Stimulated activated naive B cell treated with anti-CD40 and anti-IgM and Interleukin-4, amounts not matched to agents 10 μg/mL and 1 μg/mL and 100 μg/mL, for 72 hours (primary cell): ENCODE measurements around the gene GPC6.

Experiments used
- ATAC-seq, 2 donors: fragments of 150-1000 bp; cut with Tn5 transposase; replicated peaks; 2 replicates each; pipeline ENCODE4 v1.10.0; 2021; ENCODE audit warnings: moderate library complexity in 1 of 2
- DNase-seq: peaks from one replicate; pipeline ENCODE4 v3.0.0; 2021
- H3K27ac Mint-ChIP-seq: one replicate; pipeline ENCODE4 v1.8.0; 2022; ENCODE audit warnings: mild to moderate bottlenecking, mixed read lengths
- H3K27me3 Mint-ChIP-seq, 2 donors: one replicate each; pipeline ENCODE4 v1.8.0; 2022; ENCODE audit warnings: mixed read lengths in 2 of 2
- H3K36me3 Mint-ChIP-seq, 2 donors: one replicate each; pipeline ENCODE4 v1.8.0; 2022; ENCODE audit warnings: mixed read lengths in 2 of 2, mild to moderate bottlenecking in 1 of 2
- H3K4me1 Mint-ChIP-seq, 2 donors: one replicate each; pipeline ENCODE4 v1.8.0; 2022; ENCODE audit warnings: mixed read lengths in 2 of 2, mild to moderate bottlenecking in 1 of 2
- H3K4me3 Mint-ChIP-seq, 2 donors: one replicate each; pipeline ENCODE4 v1.8.0; 2022; ENCODE audit warnings: mild to moderate bottlenecking in 2 of 2, mixed read lengths in 2 of 2, moderate library complexity in 1 of 2
- H3K9me3 Mint-ChIP-seq, 2 donors: one replicate each; pipeline ENCODE4 v1.8.0; 2022; ENCODE audit warnings: mixed read lengths in 2 of 2, mild to moderate bottlenecking in 1 of 2

GPC6 gene

GRCh38 chr13:93752541-93752940, 525.9 kb downstream of the GPC6 start:
- DNase-seq (no peak), ATAC-seq (no peak)
- Mint-ChIP-seq H3K27ac (no peak overlapping the region), H3K4me3 (no peak overlapping the region), H3K36me3 (no peaks in the 10 kb centered on the region), H3K9me3 (peaks cover 0 to 4% of the 10 kb centered on the region in 2 donors), H3K4me1 (no peaks in the 10 kb centered on the region), H3K27me3 (no peaks in the 10 kb centered on the region)

GRCh38 chr13:93753639-93754038, 527.0 kb downstream of the GPC6 start:
- no peak for ATAC-seq
- Mint-ChIP-seq H3K27me3 (no peaks in the 10 kb centered on the region), H3K27ac (no peak overlapping the region), H3K9me3 (peaks cover 0 to 4% of the 10 kb centered on the region in 2 donors), H3K4me3 (no peak overlapping the region), H3K36me3 (no peaks in the 10 kb centered on the region), H3K4me1 (no peaks in the 10 kb centered on the region)
- no peak for DNase-seq

GRCh38 chr13:93755341-93755740, 528.7 kb downstream of the GPC6 start:
- H3K27me3 Mint-ChIP-seq: no peaks in the 10 kb centered on the region
- ATAC-seq: no peak
- no peak for DNase-seq
- no peaks in the 10 kb centered on the region for H3K36me3 Mint-ChIP-seq
- no peak overlapping the region for H3K4me3 Mint-ChIP-seq
- H3K27ac Mint-ChIP-seq: no peak overlapping the region
- no peaks in the 10 kb centered on the region for H3K4me1 Mint-ChIP-seq
- H3K9me3 Mint-ChIP-seq: peaks cover 0 to 4% of the 10 kb centered on the region in 2 donors

- Mint-ChIP-seq H3K36me3 (no peaks in the 10 kb centered on the region), H3K4me3 (no peak overlapping the region), H3K9me3 (no peaks in the 10 kb centered on the region), H3K27ac (no peak overlapping the region), H3K27me3 (no peaks in the 10 kb centered on the region), H3K4me1 (no peaks in the 10 kb centered on the region)
- ATAC-seq (no peak), DNase-seq (no peak)
Observed at GRCh38 chr13:93758575-93758974, 532.0 kb downstream of the GPC6 start.

GRCh38 chr13:93762708-93763426, 536.3 kb downstream of the GPC6 start:
- Mint-ChIP-seq H3K36me3 (no peaks in the 10 kb centered on the region), H3K9me3 (no peaks in the 10 kb centered on the region), H3K4me1 (no peaks in the 10 kb centered on the region), H3K27ac (no peak overlapping the region), H3K27me3 (no peaks in the 10 kb centered on the region), H3K4me3 (no peak overlapping the region)
- DNase-seq (no peak), ATAC-seq (no peak)

GRCh38 chr13:93765062-93765461, 538.5 kb downstream of the GPC6 start:
- DNase-seq (no peak), ATAC-seq (no peak)
- Mint-ChIP-seq H3K27ac (no peak overlapping the region), H3K36me3 (no peaks in the 10 kb centered on the region), H3K4me1 (no peaks in the 10 kb centered on the region), H3K9me3 (no peaks in the 10 kb centered on the region), H3K27me3 (no peaks in the 10 kb centered on the region), H3K4me3 (no peak overlapping the region)

- Mint-ChIP-seq H3K27me3 (no peaks in the 10 kb centered on the region), H3K4me3 (no peak overlapping the region), H3K9me3 (no peaks in the 10 kb centered on the region), H3K4me1 (no peaks in the 10 kb centered on the region), H3K27ac (no peak overlapping the region), H3K36me3 (no peaks in the 10 kb centered on the region)
- ATAC-seq: no peak
- DNase-seq: no peak
Observed at GRCh38 chr13:93765811-93766210, 539.2 kb downstream of the GPC6 start.

GRCh38 chr13:93766719-93767118, 540.1 kb downstream of the GPC6 start:
- H3K27ac Mint-ChIP-seq: no peak overlapping the region
- no peaks in the 10 kb centered on the region for H3K4me1 Mint-ChIP-seq
- H3K9me3 Mint-ChIP-seq: no peaks in the 10 kb centered on the region
- no peaks in the 10 kb centered on the region for H3K27me3 Mint-ChIP-seq
- no peak for ATAC-seq
- H3K36me3 Mint-ChIP-seq: no peaks in the 10 kb centered on the region
- H3K4me3 Mint-ChIP-seq: no peak overlapping the region
- no peak for DNase-seq

GRCh38 chr13:93767180-93767916, 540.7 kb downstream of the GPC6 start:
- no peak for ATAC-seq
- H3K36me3 Mint-ChIP-seq: no peaks in the 10 kb centered on the region
- no peaks in the 10 kb centered on the region for H3K9me3 Mint-ChIP-seq
- H3K27ac Mint-ChIP-seq: no peak overlapping the region
- no peaks in the 10 kb centered on the region for H3K27me3 Mint-ChIP-seq
- no peaks in the 10 kb centered on the region for H3K4me1 Mint-ChIP-seq
- H3K4me3 Mint-ChIP-seq: no peak overlapping the region
- DNase-seq: no peak

- no peak for ATAC-seq
- H3K27me3 Mint-ChIP-seq: no peaks in the 10 kb centered on the region
Observed at GRCh38 chr13:93767917-93768409, 541.4 kb downstream of the GPC6 start.

GRCh38 chr13:93769101-93769500, 542.5 kb downstream of the GPC6 start:
- no peak for ATAC-seq
- H3K9me3 Mint-ChIP-seq: no peaks in the 10 kb centered on the region
- H3K27ac Mint-ChIP-seq: no peak overlapping the region
- H3K4me1 Mint-ChIP-seq: no peaks in the 10 kb centered on the region
- no peak for DNase-seq
- no peak overlapping the region for H3K4me3 Mint-ChIP-seq
- H3K36me3 Mint-ChIP-seq: no peaks in the 10 kb centered on the region
- H3K27me3 Mint-ChIP-seq: no peaks in the 10 kb centered on the region

More at GRCh38 chr13:93767917-93768409, 541.4 kb downstream of the GPC6 start:
- H3K4me3 Mint-ChIP-seq: no peak overlapping the region
- no peaks in the 10 kb centered on the region for H3K4me1 Mint-ChIP-seq
- no peak overlapping the region for H3K27ac Mint-ChIP-seq
- H3K9me3 Mint-ChIP-seq: no peaks in the 10 kb centered on the region
- DNase-seq: no peak
- H3K36me3 Mint-ChIP-seq: no peaks in the 10 kb centered on the region

GRCh38 chr13:93769607-93770006, 543.0 kb downstream of the GPC6 start:
- no peak for DNase-seq
- H3K9me3 Mint-ChIP-seq: no peaks in the 10 kb centered on the region
- H3K4me1 Mint-ChIP-seq: no peaks in the 10 kb centered on the region
- no peaks in the 10 kb centered on the region for H3K36me3 Mint-ChIP-seq
- H3K4me3 Mint-ChIP-seq: no peak overlapping the region
- no peaks in the 10 kb centered on the region for H3K27me3 Mint-ChIP-seq
- no peak overlapping the region for H3K27ac Mint-ChIP-seq
- ATAC-seq: no peak

GRCh38 chr13:93771227-93771626, 544.6 kb downstream of the GPC6 start:
- no peak overlapping the region for H3K27ac Mint-ChIP-seq
- no peaks in the 10 kb centered on the region for H3K36me3 Mint-ChIP-seq
- ATAC-seq (no peak), DNase-seq (no peak)
- no peaks in the 10 kb centered on the region for H3K27me3 Mint-ChIP-seq
- H3K4me1 Mint-ChIP-seq: no peaks in the 10 kb centered on the region
- H3K4me3 Mint-ChIP-seq: no peak overlapping the region
- no peaks in the 10 kb centered on the region for H3K9me3 Mint-ChIP-seq

GRCh38 chr13:93771782-93772181, 545.2 kb downstream of the GPC6 start:
- H3K9me3 Mint-ChIP-seq: no peaks in the 10 kb centered on the region
- no peak overlapping the region for H3K4me3 Mint-ChIP-seq
- H3K27ac Mint-ChIP-seq: no peak overlapping the region
- DNase-seq (no peak), ATAC-seq (no peak)
- no peaks in the 10 kb centered on the region for H3K36me3 Mint-ChIP-seq
- H3K4me1 Mint-ChIP-seq: no peaks in the 10 kb centered on the region
- no peaks in the 10 kb centered on the region for H3K27me3 Mint-ChIP-seq

- Mint-ChIP-seq H3K36me3 (no peaks in the 10 kb centered on the region), H3K4me1 (no peaks in the 10 kb centered on the region), H3K27ac (no peak overlapping the region), H3K9me3 (peaks cover 0 to 1% of the 10 kb centered on the region in 2 donors), H3K27me3 (no peaks in the 10 kb centered on the region), H3K4me3 (no peak overlapping the region)
- ATAC-seq (no peak), DNase-seq (no peak)
Observed at GRCh38 chr13:93774506-93774905, 547.9 kb downstream of the GPC6 start.
